ENCODE measurements around the gene NAT14.

The NAT14 gene

GRCh38 chr19:55453511-55454260, 31.3 kb upstream of the NAT14 start:
- DNase-seq: no peak

DNA sequence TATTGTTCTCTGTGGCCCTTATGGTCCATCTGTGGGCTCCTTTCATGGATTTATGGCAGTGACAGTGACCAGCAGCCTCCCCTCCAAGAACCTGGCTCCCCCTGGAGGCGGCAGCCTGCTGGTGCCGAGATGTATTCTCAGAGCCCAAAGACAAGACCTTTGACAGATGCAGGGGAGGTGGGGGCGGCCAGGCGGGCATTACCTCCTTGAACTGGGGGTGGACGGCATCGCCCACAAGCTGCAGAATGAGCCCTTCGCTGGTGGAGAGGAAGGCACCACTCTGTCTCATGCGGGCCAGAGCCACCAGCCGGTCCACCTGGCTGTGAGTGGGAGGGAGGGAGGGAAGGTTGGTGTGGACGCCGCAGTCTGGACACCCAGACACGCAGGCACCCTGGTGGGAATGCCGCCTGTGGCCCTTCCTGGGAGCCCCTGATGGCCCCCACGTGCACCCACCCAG, 30.2 kb upstream of the NAT14 start:
- peak; percentile 20 for DNase-seq

DNA sequence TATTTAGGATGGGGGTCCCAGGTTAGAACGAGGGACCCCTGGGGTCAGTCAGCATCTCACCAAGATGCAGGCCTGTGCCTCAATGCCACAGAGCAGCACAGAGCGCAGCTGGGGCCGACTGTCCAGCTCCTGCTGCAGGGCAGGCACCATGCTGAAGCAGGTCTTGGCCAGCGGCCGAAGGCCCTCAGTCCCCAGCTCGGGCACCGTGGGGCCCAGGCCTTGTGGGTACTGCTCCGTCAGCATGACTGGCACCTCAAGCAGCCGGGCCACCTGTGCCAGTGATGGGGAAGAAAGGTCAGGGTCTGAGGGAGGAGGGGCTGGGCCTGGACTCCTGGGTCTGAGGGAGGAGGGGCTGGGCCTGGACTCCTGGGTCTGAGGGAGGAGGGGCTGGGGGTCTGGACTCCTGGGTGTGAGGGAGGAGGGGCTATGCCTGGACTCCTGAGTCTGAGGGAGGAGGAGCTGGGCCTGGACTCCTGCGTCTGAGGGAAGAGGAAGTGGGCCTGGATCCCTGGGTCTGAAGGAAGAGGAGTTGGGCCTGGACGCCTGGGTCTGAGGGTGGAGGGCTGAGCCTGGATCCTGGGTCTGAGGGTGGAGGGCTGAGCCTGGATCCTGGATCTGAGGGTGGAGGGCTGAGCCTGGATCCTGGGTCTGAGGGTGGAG, 29.3 kb upstream of the NAT14 start:
- no peak for DNase-seq

DNA sequence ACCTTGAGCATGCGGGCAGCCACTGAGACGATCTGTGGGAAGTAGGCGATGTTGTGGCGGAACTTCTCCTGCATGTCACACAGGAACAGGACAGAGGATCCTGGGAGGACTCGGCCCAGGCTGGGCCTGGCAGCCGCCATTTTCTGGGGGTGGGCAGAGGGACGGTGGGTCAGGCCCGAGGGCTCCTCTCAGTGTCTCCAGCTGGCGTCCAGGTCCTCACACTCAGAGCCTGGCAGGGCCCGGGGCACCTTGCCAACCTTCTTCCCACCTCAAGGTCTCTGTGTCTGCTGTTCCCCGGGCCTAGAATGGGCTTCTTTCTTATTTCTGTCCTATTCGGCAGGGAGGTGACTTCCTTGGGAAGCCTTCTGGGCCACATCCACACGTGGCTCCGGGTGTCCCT, 28.6 kb upstream of the NAT14 start:
- DNase-seq: no peak

DNA sequence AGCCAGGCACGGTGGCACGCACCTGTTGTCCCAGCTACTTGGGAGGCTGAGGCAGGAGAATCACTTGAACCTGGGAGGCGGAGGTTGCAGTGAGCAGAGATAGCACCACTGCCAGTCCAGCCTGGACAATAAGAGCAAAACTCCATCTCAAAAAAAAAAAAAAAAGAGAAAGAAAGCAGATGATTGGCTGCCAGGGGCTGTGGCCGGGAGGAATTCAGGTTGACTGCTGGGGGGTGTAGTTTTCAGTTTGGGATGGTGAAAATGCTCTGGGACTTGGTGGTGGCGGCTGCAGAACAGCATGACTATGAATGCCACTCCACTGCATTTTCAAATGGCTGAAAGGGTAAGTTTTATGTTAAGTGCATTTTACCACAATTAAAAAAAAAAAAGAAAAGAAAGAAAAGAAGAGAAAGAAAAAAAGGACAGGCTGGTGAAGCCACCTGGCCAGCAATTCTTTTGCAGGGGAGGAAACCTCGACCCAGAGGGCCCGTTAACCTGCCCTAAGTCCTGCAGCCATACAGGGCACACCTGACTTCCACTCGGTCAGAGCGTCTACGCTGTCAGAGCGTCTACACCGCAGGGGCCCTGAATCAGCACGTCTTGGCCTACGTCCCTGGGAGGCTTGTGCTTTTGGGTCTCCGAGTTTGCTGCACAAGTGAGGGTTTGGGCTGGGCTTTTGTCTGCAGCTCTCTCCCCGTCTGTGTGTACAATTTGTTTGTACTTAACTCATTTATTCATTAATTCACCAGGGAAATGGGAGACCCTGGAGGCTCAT, 27.1 kb upstream of the NAT14 start:
- no peak for DNase-seq

GRCh38 chr19:55459551-55459949, 25.4 kb upstream of the NAT14 start:
- DNase-seq: no peak

GRCh38 chr19:55459950-55460657, 24.9 kb upstream of the NAT14 start:
- DNase-seq: no peak

DNA sequence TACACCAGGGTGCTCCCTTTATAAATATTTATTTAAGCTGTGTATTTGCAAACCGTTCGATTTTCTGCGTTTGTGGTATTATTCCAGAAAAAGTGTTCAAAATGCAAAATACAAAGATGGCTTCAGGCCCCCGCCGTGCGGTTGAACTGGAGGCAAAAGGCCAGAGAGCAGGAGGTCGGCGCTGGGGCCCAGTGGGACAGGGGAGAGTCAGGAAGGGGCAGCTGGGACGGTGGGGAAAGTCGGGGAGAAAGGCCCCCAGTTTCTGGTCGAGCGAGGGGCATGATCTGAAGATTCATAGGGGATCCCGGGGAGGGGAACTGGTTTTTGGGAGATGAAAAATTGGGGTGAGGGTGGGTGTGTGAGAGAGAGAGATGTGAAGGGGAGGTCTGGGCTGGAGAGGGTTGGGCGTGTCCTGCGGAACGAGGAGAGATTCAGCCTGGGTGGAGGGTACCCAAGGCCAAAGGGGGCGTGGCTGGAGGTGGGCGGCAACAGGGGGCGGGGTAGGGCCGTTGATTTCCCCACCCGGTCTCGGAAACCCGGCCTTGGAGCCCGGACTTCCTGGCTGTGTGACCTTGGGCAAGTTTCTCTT, 24.2 kb upstream of the NAT14 start:
- peak; percentile 59 for DNase-seq

- peak; percentile 98 for DNase-seq
Observed at GRCh38 chr19:55461259-55461973, 23.6 kb upstream of the NAT14 start, which contains the start of gene ISOC2. ISOC2 (minus strand) TSS chr19:55461642; CDS start chr19:55456486, 5,156 bp downstream.

- no peak for DNase-seq
Observed at GRCh38 chr19:55461974-55462626, 22.9 kb upstream of the NAT14 start.

DNA sequence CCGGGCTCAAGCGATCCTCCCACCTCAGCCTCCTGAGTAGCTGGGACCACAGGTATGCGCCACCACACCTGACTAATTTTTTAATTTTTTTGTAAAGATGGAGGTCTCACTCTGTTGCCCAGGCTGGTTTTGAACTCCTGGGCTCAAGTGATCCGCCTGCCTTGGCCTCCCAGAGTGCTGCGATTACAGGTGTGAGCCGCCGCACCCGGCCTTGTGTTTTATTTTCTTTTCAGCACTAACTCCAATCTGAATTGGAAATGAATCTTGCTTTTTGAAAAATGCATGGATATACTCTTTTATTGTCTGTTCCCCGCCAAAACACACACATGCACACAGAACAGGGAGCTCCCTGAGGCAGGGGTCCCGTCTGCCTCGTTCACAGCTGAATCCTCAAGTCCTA, 22.3 kb upstream of the NAT14 start:
- DNase-seq: no peak

GRCh38 chr19:55463583-55464031, 21.4 kb upstream of the NAT14 start:
- DNase-seq: no peak

- no peak for DNase-seq
Observed at GRCh38 chr19:55464039-55464661, 20.8 kb upstream of the NAT14 start.

DNA sequence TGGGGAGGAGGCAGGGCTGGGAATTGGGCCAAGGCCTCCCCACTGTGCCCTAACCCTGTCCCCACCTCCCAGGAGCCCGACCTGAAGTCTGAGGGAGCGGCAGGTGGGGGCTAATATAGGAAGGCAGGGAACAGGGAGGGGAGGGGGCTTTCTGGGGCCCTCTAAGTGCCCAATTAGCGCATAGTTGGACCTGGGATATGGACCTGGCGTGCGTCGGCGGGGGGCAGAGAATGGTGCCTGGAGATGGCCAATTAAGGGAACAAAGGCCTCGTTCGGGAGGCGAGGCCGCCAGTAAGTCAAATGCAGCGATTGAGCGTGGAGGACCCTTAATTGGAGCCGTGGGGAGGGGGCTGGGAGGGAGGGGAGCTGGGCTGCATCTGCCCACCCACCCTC, 20.3 kb upstream of the NAT14 start, which contains the start of gene C19orf85:
C19orf85 (minus strand) TSS at position 90 of the 393 bp plus-strand sequence. CDS start 197 bp downstream, outside the sequence.
- DNase-seq: no peak

DNA sequence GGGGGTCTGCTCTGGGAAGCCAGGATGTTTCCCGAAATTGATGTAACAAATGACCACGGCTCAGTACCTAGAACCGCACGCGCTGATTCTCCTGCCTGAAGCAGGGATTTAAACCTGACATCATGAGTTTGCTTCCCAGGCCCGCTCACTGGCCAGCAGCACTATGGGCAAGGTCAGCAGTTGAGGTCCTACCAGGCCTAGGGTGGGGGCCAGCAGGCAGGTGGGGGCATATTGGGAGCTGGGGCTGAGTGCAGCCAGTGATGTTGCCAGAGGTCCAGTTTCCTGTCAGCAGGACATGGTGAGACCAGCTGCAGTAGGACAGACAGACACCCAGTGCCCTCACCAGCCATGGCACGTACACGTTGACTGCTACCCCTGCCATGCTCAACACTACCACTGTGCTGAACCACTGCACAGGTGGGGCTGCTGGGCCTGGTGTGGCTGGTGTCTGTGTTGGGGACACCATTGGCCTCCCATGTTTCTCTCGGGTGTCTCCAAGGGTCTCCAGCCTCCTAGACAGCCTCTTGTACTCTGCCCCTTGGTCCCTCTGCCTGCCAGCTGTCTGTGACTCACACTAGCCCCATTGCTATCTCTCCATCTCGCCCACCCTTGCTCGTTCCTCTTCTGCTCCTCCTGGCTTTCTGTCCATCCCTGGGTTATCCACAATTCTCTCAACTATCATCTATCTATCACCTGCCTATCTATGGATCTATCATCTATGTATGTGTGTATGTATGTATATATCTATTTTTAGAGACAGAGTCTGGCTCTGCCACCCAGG, 19.3 kb upstream of the NAT14 start:
- DNase-seq: no peak

GRCh38 chr19:55466241-55466614, 18.8 kb upstream of the NAT14 start:
- DNase-seq: no peak

- no peak for DNase-seq
Observed at GRCh38 chr19:55467236-55468053, 17.5 kb upstream of the NAT14 start.

GRCh38 chr19:55468054-55468393, 17.0 kb upstream of the NAT14 start:
- no peak for DNase-seq

DNA sequence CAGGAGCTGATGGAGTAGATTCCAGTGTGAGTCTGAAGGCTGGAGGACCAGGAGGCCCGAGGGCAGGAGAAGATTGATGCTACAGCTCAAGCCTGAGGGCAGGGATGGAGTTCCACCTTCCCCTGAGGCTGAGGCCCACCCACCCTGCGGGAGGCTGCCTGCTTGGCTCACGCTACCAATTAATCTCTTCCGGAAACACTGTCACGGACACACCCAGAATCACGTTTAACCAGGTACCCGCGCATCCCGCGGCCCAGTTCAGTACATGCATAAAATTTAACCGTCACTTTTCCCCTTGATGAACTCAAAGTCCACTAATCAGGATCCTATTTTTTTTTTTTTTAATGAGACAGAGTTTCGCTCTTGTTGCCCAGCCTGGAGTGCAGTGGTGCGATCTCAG, 13.7 kb upstream of the NAT14 start:
- DNase-seq: no peak

Data from SHP77 treated with DMSO at 0.1 percent for 48 hours (cell line).